Colon (tissue), 2 donors: ENCODE measurements around the gene MAP3K6.

Source experiments
- FAIRE-seq: peaks from 2 replicates; lab custom pipeline; 2012; peaks lifted over from hg19 to GRCh38; lab: Jason Lieb, UNC
- donor health status: control.
- donor health status: control.

The MAP3K6 gene

DNA sequence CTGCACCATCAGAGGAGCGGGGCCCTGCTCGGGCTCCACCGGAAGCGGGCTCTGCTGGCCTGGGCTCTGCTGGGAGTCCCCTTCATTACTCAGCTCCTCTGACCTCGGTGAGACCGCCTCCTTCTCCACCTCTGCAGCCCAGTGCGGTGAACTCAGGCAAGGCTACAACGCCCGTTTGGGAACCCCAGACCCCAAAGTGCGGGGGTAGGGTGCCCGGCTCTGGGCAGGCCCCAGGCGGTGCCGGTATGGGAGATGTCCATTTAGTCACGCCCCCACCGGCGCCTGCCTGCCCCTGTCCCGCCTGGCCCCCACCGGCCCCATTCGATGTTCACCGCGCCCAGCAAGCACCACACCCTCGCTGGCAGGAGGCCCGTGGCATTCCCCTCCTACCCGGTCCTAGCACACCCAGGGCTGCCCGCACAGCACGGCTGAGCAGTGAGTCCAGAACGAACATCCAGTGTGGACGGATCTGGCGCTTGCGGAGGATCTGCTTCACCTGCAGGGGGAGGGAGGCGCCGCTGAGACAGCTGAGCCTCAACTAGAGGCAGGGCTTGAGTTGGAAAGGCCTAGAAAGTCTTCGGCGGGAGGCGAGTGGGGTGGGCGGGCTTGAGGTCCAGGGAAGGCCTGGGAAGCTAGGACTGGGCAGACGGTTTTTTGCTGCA, 10.0 kb downstream of the MAP3K6 start:
- no peak for FAIRE-seq

DNA sequence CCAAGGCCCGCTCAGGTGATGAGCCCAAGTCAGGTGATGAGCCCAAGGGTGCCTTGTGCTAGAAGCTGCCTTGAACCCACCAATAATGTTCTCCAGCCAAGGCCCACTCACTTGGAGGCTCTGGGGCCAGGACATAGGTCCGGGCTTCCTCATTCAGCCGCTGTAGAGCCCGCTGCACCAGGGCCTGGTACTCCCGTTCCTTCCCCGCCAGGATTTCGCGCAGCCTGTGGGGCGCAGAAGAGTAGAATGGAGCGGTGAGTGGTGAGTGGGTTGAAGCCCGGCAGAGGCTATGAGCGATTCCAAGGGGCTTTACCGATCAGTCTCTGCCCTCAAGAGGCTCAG, 10.5 kb downstream of the MAP3K6 start:
- FAIRE-seq = no peak

DNA sequence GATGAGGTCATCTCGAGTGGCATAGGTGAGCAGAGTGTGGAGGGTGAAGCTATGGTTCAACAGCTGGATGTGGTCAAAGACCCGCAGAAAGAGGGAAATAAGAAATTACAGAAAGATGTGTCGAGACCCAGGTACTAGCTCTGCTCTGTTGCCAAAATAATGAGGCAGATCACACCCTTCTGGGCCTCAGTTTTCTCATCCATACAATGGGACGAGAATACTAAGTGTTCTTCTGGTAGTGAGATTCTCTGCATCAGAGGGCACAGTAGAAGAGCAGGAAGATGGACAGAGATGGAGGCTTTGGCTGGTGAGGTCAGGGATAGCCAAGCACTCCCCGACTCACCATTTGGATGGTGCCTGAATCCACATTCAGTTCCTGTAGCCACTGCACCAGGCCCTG, 11.1 kb downstream of the MAP3K6 start:
- no peak for FAIRE-seq

DNA sequence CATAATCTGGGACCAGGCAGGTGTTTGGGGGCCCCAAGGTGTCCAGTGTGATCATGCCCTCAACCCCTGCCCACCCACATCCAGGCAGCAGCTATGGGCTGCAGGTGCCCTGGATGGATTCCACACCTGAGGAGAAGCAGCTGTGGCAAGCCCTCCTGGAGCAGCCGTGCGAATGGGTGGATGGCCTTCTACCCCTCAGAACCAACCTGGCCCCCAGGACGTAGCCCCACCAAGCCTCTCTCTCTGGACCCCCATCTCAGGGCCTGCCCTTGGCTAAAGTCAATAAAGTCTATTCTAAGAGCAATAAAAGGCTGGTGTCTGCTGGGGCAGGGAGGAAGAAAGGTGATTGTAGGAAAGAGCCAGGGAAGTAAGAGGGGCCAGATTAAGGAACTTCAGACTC, 13.1 kb downstream of the MAP3K6 start:
- no peak for FAIRE-seq

DNA sequence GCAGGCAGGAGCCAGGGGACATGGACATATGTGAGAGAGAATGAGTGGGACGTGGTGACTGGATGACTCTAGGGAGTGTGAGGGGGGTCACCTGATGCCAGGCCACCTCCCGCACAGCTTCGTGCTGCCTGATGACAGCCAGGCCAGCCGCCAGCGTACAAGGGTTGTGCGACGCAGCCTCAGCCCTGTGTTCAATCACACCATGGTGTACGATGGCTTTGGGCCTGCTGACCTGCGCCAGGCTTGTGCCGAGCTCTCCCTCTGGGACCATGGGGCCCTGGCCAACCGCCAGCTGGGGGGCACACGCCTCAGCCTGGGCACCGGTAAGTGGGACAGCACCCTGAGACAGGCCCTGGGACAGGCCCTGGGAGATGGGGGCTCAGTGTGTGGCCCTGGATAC, 13.6 kb downstream of the MAP3K6 start:
- FAIRE-seq = no peak

DNA sequence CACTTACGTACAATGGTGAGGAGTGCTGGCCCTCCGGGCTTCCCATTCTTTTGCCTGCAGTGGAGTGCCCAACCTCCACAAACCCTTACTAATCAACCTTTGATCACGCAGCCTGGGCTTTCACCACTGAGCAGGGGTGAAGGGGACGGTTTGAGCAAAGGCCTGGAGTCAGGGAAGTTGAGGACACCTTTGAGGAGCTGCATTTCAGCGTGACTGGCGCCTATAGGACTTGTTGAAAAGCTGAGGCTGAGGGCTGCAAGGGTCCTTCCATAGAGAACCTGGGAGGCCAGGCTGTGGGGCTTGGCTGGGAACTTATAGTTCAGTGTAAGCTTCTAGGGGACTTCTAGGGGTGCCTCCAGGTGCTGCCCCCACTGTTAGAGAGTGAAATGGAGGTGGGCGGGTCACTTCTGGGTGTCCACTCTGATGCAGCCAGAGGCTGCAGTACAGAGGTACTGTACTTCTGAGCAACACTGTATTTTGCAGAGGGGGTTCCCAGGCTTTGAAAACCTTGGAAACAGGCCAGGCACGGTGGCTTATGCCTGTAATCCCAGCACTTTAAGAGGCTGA, 15.1 kb downstream of the MAP3K6 start:
- FAIRE-seq = no peak

DNA sequence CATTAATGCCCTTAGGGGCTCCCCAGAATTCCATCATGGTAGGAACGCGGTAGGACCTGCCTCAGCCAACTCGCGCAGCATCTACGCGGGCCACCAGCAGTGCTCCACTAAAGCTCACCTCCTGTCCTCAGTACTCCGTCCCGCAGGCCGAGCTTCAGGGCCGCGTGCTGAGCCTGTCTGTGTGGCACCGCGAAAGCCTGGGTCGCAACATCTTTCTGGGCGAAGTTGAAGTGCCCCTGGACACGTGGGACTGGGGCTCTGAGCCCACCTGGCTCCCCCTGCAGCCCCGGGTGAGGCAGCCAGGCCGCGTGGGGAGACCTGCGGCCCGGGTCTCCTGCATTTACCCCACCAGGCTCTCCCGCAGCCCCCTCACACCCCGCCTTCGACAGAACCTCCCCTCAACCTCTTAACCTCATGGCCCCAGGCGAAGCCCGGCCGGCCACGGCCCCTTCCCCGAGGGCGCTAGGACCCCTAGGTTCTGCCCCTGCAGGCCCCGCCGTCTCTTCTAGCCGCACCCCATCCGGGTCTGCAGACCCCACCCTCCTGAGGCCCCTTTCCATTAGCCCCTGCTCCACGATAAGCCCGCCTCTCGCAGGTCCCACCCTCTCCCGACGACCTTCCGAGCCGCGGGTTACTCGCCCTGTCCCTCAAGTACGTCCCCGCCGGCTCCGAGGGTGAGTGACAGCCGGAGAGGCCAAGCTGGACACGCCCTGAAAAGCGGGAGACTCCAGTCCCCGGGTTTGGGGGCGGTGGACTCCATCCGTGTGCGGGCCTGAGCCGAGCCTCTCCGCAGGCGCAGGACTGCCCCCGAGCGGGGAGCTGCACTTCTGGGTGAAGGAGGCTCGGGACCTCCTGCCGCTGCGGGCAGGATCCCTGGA, 15.9 kb downstream of the MAP3K6 start:
- FAIRE-seq = no peak

DNA sequence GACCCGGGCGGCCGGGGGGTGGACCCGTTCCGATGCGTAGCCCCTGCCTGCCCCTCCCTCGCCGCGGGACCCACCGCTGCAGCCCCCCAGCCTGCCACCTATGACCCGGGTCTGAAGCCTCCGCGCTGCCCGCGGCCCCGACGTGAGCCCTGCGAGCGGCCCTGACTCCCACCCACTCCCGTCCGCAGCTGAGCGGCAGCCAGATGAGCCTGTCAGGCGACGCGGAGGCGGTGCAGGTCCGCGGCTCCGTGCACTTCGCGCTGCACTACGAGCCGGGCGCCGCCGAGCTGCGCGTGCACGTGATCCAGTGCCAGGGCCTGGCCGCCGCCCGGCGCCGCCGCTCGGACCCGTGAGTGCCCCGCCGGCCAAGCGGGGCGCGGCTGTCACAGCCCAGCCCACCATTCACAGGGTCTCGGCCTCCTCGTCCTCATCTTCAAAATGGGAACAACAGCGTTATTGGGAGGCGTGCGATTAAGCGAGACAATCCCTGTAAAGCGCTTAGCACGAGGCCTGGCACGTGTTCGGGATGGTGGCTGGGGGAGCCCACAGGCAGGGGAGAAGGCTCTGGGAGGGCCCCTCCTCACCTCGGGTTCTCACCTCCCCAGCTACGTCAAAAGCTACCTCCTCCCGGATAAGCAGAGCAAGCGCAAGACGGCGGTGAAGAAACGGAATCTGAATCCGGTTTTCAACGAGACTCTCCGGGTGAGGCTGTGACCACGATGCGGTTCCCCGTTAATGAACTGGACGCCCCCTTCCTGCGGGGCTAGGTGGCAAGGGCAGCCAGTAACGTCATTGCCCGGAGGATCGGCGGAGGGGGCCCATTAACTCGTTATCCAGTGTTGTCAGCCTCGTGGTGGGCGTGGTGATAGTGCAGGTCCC, 16.7 kb downstream of the MAP3K6 start:
- no peak for FAIRE-seq

DNA sequence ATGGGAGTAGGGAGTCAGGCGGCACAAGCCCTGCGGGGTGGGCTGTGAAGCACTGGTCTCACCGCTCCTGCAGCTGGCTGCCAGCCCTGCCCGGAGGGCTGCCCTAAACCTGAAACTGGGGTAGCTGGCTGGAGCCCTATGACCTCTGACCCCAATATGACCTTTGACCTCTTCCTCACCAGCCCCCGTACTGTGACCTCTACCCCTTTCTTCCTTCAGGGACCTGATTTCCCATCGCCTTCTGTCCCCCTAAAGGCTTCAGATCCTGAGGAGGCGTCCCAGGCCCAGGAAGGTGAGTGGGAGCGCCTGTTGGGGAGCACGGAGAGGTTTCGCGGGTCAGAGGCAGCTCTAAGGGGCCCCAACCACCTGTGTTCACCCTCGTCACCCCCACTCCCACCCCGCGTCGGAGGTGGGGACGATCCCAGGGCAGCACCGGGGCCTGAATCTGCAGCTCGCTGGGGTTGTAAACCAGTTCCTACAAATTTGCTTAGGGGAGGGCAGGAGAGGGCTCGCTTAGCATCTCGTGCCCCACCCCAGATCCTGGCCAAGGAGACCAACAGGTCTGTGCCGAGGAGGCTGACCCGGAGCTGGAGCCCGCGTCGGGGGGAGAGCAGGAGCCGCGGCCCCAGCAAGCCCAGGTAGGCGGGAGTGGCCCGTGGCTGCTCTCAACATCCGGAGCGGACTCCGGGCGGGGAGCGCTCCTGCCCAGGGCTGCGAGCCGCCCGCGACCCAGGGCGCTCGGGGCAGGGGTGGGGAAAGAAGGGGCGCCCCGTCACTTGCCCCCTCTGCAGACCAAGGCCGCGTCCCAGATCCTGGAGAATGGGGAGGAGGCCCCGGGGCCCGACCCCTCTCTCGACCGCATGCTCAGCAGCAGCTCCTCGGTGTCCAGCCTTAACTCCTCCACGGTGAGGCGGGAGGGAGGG, 17.6 kb downstream of the MAP3K6 start:
- no peak for FAIRE-seq

DNA sequence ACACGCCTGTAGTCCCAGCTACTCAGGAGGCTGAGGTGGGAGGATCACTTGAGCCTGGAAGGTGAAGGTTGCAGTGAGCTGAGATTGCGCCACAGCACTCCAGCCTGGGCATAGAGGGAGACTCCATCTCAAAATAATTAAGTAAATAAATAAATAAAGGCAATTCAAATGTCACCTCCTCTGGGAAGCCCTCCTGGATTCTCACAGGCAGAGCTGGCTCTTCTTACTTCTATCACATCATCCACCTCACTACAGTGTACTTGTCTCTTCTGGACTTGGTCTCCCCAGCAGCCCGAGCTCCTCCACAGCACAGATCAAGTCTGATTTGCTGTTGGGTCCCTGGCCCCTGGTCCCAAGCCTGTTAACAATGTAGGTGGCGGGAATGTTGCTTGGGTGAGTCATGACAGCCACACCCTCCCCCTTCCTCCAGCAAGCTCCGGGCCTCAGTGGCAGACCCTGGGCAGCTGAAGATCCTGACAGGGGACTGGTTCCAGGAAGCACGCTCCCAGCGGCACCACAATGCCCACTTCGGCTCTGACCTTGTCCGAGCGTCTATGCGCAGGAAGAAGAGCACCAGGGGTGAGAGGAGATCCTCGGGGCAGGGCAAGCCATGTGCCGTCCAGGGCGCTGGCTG, 19.7 kb downstream of the MAP3K6 start:
- no peak for FAIRE-seq

DNA sequence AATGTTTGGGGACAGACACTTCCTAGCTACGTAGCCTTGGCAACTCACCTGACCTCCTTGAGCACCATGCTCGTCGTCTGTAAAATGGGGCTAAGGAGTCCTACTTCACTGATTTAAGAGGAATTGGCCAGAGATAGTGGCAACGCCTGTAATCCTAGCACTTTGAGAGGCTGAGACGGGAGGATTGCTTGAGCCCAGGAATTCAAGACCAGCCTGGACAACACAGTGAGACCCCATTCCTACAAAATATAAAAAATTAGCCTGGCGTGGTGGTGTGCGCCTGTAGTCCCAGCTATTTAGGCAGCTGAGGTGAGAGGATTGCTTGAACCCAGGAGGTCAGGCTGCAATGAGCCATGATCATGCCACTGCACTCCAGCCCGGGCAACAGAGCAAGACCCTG, 20.4 kb downstream of the MAP3K6 start:
- no peak for FAIRE-seq

DNA sequence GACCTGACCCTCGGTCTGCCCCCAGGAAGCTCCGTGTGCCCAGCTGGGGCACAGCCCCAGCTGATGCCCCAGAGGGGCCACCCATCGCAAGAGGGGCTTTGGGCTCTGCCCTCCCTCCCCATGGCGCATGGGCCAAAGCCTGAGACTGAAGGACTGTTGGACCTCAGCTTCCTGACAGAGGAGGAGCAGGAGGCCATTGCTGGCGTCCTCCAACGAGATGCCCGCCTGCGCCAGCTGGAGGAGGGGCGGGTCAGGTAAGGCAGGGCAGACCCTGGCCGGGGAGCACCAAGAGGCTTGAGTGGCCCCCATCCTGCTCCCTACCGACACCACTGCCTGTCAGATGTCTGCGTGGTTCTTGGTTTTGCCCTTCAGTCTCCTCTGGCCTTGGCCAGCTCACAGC, 21.5 kb downstream of the MAP3K6 start:
- no peak for FAIRE-seq

DNA sequence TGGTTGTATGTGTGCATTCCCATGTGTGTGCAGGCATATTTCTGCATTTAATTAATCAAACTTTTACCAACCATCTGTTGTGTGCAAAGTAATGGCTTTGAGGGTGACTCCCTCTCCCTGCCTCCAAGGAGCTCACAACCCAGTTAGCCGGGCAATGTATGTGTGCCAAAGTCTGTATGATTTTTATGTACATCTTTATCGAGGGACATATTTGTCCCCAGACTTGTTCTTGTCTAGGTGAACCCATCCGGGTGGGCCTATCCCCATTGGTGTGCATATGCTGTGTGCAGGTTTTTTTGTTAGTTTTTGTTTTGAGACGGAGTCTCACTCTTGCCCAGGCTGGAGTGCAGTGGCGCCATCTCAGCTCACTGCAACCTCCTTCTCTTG, 23.1 kb downstream of the MAP3K6 start:
- no peak for FAIRE-seq

DNA sequence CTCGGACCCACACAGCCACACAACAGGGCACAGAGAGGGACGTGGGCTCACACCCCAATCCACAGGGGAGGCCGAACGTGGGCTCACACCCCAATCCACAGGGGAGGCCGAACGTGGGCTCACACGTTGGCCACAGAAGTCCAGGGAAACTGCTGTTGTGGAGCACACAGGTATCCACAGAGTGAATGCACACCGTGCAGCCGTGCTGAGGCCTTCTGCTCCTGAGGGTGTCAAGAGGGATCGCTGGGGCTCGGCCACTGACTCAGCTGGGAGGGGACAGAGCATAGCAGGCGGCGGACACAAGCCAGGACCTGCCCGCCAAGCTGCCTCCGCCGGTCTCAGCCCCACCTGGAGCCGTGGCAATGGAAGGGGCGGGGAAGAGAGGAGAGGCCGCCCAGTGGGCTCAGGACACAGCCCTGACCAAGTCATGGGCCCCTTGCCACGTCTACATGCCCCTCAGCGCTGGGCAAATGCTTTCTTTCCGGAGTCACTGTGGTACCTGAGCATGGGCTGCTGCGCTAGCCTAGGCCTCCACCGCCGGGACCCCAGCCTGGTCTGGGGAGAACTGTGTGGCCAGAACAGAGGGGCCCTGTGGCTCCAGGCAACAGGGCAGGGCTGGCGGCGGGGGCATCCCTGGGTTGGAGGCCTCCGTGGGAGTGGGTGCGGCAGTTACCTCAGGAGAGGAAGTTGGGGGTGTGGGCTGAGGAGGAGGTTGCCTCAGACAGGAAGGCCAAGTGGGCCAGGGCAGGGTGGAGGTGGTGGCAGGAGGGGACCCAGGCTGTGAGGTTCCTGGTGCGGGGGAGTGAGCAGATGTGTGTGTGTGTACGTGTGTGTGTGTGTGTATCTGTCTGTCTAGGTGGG, 23.8 kb downstream of the MAP3K6 start:
- FAIRE-seq = no peak

DNA sequence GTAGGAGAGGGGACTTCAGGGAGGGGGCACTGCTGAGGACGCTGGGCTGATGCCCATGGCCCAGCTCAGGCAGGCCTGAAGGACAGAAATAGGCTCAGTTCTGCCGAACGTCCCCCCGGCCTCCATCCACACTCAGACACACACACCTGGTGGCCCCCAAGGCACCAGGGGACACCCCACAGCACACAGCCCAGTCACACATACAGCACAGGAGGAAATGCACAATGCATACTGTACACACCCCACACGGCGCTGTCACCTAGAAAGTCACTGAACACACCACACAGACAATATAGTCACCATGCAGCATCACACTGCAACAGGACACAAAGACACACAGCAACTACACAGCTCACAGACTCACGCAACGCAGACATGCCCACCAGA, 24.4 kb downstream of the MAP3K6 start:
- FAIRE-seq = no peak

DNA sequence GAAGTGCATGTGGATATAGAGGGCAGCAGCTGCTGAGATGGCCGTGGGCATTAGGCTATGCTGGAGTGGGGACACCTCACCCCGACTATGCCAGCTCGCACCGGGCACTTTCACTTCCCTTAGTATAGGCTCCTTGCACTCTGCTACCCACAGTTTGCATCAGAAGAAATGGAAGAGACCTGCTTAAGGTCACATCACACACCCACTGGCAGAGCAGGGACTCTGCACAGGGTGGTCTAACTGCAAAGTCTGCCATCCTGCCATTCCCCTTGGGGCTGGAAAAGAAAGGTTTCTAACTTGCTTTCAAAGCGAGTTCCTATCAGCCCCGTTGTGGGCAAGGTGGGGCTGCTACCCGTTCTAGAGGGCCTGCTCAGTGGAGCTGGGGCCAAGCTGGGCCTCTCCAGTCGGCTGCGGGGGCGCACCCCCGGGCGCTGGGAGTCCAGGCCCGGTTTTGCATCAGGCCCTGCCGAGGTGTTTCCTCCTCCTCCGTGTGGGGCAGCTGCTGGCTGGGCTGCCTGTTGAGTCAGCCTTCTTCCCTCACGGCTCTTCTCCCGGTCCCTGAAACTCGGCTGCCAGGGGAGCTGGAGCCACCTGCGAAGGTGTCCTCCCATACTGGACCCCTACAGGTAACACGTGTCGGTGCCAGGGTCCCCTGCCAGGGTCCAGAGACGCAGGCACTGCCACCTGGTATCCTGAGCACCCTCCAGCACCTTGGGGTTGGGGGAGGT, 25.1 kb downstream of the MAP3K6 start, which contains the start of gene SYTL1:
Gene SYTL1, plus strand, starts transcription at position 498 of the 728 bp plus-strand sequence. CDS start 3,313 bp downstream, outside the sequence.
- no peak for FAIRE-seq

DNA sequence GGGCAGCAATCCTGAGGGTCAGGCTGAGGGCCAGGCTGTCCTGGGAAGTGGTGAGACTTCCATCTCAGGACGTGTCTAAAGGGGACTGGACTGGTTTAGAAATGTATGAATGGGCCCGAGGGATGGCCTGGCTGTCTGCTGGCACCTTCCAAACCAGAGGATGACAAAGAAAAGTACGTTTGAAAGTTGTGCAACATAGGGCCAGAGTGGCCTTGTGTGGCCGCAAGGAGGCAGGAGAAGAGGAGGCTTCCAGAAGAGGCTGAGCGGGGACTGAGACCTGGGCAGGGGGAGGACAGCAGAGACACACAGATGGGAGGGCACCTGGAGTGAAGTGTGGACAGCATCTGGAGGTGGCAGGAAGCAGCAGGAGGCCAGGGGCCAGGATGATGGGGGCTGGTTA, 27.5 kb downstream of the MAP3K6 start:
- no peak for FAIRE-seq

DNA sequence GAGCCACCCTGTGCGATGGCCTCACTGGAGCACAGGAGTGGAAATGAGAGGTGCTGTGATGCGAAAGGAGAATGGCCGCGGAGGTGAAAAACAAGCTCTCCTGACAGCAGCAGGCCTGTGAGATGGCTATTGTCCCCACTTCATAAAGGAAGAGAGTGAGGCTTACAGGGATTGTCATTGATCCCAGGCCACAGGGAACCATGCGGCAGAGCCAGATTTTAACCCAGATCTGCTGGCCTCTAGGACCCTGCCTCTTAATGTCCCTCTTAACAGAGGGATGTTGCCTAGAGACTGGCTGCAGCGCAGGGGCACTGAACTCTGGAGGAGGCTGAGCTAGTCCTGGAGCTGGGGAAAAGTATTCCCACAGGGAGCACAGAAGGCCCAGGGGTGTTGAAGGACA, 28.0 kb downstream of the MAP3K6 start:
- no peak for FAIRE-seq

DNA sequence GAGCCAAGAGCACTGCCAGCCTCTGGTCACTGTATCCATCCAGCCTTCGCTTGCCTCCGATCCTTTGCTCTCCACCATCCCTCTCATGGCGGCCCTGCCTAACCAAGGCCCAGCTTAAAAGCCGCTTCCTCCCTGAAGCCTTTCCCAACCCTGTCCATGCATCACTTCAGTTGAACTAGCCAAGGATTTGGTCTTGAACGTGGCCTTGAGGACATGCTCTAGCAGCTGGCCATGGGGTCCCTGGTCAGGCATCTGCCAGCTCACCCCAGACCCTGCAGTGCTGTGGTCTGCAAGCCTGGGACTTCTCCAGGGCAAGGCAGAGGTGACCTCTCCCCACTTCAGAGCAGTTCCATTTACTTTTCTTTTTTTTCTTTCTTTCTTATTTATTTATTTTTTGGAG, 30.0 kb downstream of the MAP3K6 start:
- FAIRE-seq = no peak
